Activated naive CD4-positive, alpha-beta T cell treated with anti-CD3 and anti-CD28 coated beads for 36 hours (primary cell): ENCODE data around the gene NKX6-2. TPM values are rescaled to one million over a fixed set of nuclear protein-coding genes. Genes with fewer than 3 reads are reported as not detected.
A peak's percentile ranks its signal among the peaks of the same experiment; 100 is the strongest.

Source experiments
- CTCF ChIA-PET: fragments of 350-600 bp; sonication (Branson Sonifier 250); formaldehyde crosslinking; loops from one replicate; lab custom pipeline; 2021; ENCODE audit warnings: antibody characterized with exemption; lab: Charles Lee
- DNase-seq: peaks from one replicate; pipeline ENCODE4 v3.0.0-alpha.2; 2020
- H3K27ac Mint-ChIP-seq: one replicate; pipeline ENCODE4 v1.8.0; 2021; ENCODE audit warnings: mild to moderate bottlenecking, mixed read lengths
- H3K27me3 Mint-ChIP-seq: one replicate; pipeline ENCODE4 v1.8.0; 2021; ENCODE audit warnings: low read depth, mixed read lengths
- H3K36me3 Mint-ChIP-seq: one replicate; pipeline ENCODE4 v1.8.0; 2021; ENCODE audit warnings: low read depth, mixed read lengths
- H3K4me1 Mint-ChIP-seq: one replicate; pipeline ENCODE4 v1.8.0; 2021; ENCODE audit warnings: low read depth, mixed read lengths
- H3K4me3 Mint-ChIP-seq: one replicate; pipeline ENCODE4 v1.8.0; 2021; ENCODE audit warnings: mild to moderate bottlenecking, moderate library complexity, mixed read lengths
- H3K9me3 Mint-ChIP-seq: one replicate; pipeline ENCODE4 v1.8.0; 2021; ENCODE audit warnings: mixed read lengths
- intact Hi-C: fragments of 100-400 bp; cut with micrococcal nuclease; formaldehyde crosslinking; loops from one replicate; pipeline ENCODE4 v1.15.1; 2023
- total RNA-seq, 2 experiments: library from RNA; stranded (reverse); gene quantifications; one replicate each; pipeline ENCODE4 v1.2.3, GENCODE V29; 2021

NKX6-2 gene
- total RNA-seq, 2 experiments from 2014 or later, result not detected

DNA sequence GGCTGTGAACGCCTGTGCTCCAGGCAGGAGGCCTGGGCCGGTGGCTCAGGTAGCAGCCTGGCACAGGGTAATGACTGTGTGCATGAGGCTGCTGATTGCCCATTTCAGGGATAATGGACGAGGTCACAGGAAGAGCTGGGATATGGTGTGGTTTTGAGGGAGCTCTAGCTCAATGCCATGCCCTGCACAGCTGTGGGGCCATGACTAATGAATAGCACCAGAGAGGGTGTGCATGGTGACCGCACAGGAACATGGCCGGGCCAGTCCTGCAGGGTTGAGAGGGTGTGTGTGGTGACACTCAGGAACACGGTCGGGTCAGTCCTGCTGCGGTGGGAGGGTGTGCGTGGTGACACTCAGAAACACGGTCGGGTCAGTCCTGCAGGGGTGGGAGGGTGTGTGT is 21.8 kb downstream of the NKX6-2 start:
- CTCF ChIA-PET, result no interaction called here

DNA sequence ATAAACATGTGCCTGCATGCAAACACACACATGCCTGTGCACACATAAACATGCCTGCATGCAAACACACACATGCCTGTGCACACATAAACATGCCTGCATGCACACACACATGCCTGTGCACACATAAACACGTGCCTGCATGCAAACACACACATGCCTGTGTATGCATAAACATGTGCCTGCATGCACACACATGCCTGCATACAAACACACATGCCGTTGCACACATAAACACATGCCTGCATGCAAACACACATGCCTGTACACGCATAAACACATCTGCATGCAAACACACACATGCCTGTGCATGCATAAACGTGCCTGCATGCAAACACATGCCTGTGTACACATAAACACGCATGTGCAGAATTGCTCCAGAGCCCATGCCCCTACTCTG is 22.4 kb downstream of the NKX6-2 start:
- no peaks in the 10 kb centered on the region for H3K9me3 Mint-ChIP-seq
- intact Hi-C loops, result no loop called here
- H3K4me3 Mint-ChIP-seq, result no peak overlapping the region
- no peaks in the 10 kb centered on the region for H3K27me3 Mint-ChIP-seq
- CTCF ChIA-PET, result no interaction called here
- H3K4me1 Mint-ChIP-seq, result peaks cover 19% of the 10 kb centered on the region
- no peak for DNase-seq
- H3K36me3 Mint-ChIP-seq, result peaks cover 6% of the 10 kb centered on the region
- H3K27ac Mint-ChIP-seq, result no peak overlapping the region

More for the DNA sequence above, 21.8 kb downstream of the NKX6-2 start:
- peaks cover 19% of the 10 kb centered on the region for H3K4me1 Mint-ChIP-seq
- no peaks in the 10 kb centered on the region for H3K9me3 Mint-ChIP-seq
- H3K36me3 Mint-ChIP-seq, result peaks cover 7% of the 10 kb centered on the region
- no peaks in the 10 kb centered on the region for H3K27me3 Mint-ChIP-seq
- no peak for DNase-seq
- H3K4me3 Mint-ChIP-seq, result no peak overlapping the region
- no peak overlapping the region for H3K27ac Mint-ChIP-seq
- intact Hi-C loops, result no loop called here

DNA sequence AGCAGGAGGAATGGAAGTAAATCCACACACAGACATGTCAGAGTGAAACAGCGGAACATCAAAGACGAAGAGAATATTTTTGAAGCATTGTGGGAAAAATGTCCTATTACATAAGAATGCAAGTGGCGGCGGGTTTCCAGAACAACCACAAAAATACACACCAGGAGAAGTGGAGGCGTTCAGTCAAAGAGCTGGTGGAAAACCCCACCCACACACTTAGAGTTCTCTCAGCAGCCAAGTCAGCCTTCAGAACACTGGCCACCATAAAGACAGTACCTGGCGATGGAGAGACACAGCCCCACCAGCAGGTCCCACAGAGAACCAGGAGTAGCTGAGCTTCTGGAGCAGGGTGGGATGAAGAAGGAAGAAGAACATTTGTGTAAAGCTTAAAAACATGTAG is 23.7 kb downstream of the NKX6-2 start:
- no peaks in the 10 kb centered on the region for H3K27me3 Mint-ChIP-seq
- H3K27ac Mint-ChIP-seq, result no peak overlapping the region
- H3K36me3 Mint-ChIP-seq, result peaks cover 9% of the 10 kb centered on the region
- no peak overlapping the region for H3K4me3 Mint-ChIP-seq
- no peaks in the 10 kb centered on the region for H3K9me3 Mint-ChIP-seq
- intact Hi-C loops, result no loop called here
- H3K4me1 Mint-ChIP-seq, result peaks cover 19% of the 10 kb centered on the region
- CTCF ChIA-PET, result interaction anchor here (0.9 kb wide), 1 partner anchor 108 kb away, joined by 4 read pairs; no protein-coding TSS in a partner anchor
- DNase-seq, result peak; percentile 50

DNA sequence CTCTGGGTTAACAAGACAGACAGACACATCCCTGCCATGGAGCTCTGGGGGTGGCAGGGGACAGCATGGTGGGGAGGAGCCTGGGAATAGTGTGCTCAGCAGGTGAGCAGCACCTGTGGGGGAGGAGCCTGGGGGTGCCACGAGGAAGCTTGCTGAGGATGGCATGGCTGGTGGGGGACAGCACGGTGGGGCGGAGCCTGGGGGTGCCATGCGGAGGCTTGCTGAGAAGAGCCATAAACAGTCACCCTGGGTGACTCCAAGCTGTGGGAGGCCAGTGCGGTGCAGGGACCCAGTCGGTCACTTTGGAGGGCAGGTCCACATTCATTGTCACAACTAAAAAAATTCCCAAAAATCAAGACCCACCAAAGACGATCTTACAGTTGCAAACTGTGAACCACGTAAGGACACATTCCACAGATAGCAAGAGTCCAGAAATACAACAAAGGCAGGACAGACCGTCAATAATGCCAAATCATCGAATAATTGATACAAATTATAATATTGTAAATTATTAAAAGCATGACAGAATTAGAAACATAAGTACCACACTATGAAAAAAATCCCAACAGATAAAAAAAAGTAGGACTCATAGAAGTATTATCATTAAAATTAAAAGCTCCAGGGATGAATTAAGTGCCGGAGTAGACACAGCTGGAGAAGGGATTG is 24.4 kb downstream of the NKX6-2 start:
- Mint-ChIP-seq H3K9me3 (no peaks in the 10 kb centered on the region), H3K27ac (no peak overlapping the region), H3K4me1 (peaks cover 19% of the 10 kb centered on the region), H3K36me3 (peaks cover 12% of the 10 kb centered on the region), H3K27me3 (no peaks in the 10 kb centered on the region), H3K4me3 (no peak overlapping the region)
- CTCF ChIA-PET, result no interaction called here
- no peak for DNase-seq
- intact Hi-C loops, result no loop called here

DNA sequence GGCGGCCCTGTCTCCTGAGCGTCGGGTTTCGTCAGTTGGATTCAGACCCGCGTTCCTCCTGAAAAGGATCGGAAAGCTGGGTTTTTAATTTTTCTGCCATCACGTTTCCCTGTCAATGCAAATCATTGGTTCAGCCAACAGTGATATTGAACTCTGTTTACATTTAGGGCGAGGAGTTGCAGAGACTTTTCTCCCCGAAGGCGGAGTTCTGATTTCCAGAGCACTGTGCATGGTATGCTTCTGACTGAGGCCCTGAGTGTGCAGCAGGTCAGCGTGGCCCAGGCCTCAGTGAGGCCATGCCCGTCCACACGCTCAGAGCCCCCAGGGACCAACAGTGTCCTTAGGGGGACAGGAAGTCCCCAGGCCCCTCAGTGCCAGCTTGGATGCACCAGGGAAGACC is 27.1 kb downstream of the NKX6-2 start:
- CTCF ChIA-PET, result no interaction called here
- intact Hi-C loops, result no loop called here
- H3K4me3 Mint-ChIP-seq, result no peak overlapping the region

DNA sequence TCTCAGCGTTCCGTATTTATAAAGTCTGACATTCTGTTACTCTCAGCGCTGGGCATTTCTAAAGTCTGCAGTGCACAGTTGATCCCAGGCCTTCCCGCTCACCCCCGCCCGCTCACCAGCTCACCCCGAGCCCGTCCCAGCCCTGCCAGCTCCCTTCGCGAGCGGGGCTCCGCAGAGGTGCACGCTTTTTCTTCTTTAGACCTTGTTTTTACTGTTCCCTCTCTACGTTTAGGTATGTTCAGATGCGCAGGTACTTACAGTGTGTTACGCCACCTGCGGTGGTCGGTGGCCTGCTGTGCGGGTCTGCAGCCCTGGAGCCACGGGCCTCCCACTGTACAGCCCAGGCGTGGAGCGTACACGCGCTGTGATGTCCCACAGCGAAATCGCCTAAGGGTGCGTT is 28.8 kb downstream of the NKX6-2 start:
- H3K27me3 Mint-ChIP-seq, result no peaks in the 10 kb centered on the region
- intact Hi-C loops, result no loop called here
- CTCF ChIA-PET, result no interaction called here
- H3K36me3 Mint-ChIP-seq, result peaks cover 30% of the 10 kb centered on the region
- no peak for DNase-seq
- H3K4me3 Mint-ChIP-seq, result no peak overlapping the region
- H3K9me3 Mint-ChIP-seq, result peaks cover 6% of the 10 kb centered on the region
- no peak overlapping the region for H3K27ac Mint-ChIP-seq
- H3K4me1 Mint-ChIP-seq, result peaks cover 14% of the 10 kb centered on the region

More for the DNA sequence above, 27.1 kb downstream of the NKX6-2 start:
- peaks cover 27% of the 10 kb centered on the region for H3K36me3 Mint-ChIP-seq
- H3K27me3 Mint-ChIP-seq, result no peaks in the 10 kb centered on the region
- peaks cover 19% of the 10 kb centered on the region for H3K4me1 Mint-ChIP-seq
- H3K27ac Mint-ChIP-seq, result no peak overlapping the region
- peaks cover 6% of the 10 kb centered on the region for H3K9me3 Mint-ChIP-seq
- no peak for DNase-seq

DNA sequence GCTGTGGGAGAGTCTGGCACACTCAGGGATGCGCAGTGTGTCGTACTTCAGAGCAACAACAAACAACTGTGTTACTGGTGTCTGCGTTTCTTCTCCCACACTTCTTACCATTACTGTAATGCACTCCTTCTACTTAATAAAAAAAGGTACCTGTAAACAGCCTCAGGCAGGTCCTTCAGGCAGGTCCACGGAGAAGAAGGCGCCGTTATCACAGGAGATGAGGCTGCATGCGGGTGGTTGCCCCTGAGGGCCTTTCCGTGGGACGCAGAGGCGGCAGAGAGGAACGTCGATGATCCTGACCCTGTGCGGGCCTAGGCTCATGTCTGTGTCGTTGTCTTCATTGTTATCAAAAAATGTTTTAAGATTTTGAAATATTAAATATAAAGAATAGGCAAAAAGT is 29.4 kb downstream of the NKX6-2 start:
- Mint-ChIP-seq H3K4me3 (no peak overlapping the region), H3K4me1 (peaks cover 9% of the 10 kb centered on the region), H3K9me3 (peaks cover 6% of the 10 kb centered on the region), H3K27ac (no peak overlapping the region), H3K36me3 (peaks cover 32% of the 10 kb centered on the region), H3K27me3 (no peaks in the 10 kb centered on the region)
- intact Hi-C loops, result no loop called here
- no peak for DNase-seq
- CTCF ChIA-PET, result no interaction called here

DNA sequence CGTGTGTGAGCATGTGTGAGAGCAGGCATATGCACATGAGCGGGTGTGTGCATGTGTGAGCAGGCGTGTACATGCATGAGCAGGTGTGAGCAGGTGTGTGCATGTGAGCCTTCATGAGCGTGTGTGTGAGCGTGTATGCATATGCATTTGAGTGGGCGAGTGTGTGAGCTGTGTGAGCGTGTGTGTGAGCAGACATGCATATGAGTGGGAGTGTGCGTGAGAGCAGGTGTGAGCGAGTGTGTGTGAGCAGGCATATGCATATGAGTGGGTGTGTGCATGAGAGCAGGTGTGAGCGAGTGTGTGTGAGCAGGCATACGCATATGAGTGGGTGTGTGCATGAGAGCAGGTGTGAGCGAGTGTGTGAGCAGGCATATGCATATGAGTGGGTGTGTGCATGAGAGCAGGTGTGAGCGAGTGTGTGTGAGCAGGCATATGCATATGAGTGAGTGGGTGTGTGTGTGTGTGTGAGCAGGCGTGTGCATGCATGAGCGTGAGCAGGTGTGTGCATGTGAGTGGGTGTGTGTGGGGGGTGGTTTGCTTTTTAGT is 30.7 kb downstream of the NKX6-2 start:
- Mint-ChIP-seq H3K4me1 (no peaks in the 10 kb centered on the region), H3K36me3 (peaks cover 32% of the 10 kb centered on the region), H3K4me3 (no peak overlapping the region), H3K9me3 (peaks cover 6% of the 10 kb centered on the region), H3K27ac (no peak overlapping the region), H3K27me3 (no peaks in the 10 kb centered on the region)
- no peak for DNase-seq
- intact Hi-C loops, result no loop called here
- CTCF ChIA-PET, result no interaction called here

DNA sequence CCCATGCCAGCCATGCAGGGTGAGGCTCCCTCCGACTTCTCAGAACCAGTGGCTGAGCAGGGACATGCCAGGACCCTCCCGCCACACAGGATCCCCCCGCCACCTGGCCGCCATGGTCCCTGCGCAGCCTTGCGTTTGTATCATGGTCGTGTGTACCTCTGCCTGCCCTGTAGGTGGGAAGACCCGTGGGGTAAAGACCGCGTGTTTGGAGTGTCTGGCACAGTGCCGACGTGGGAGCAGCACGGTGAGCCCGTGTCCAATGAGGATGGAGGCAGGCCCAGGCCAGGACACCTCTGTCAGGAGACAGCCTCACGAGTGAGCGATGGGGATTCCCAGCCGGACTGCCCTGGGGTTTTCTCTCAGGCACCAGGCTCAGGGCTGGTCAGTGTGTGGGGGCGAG is 31.9 kb downstream of the NKX6-2 start:
- Mint-ChIP-seq H3K4me3 (no peak overlapping the region), H3K9me3 (peaks cover 6% of the 10 kb centered on the region), H3K27ac (no peak overlapping the region), H3K4me1 (no peaks in the 10 kb centered on the region), H3K36me3 (peaks cover 32% of the 10 kb centered on the region), H3K27me3 (no peaks in the 10 kb centered on the region)
- intact Hi-C loops, result no loop called here
- CTCF ChIA-PET, result no interaction called here
- DNase-seq, result no peak

DNA sequence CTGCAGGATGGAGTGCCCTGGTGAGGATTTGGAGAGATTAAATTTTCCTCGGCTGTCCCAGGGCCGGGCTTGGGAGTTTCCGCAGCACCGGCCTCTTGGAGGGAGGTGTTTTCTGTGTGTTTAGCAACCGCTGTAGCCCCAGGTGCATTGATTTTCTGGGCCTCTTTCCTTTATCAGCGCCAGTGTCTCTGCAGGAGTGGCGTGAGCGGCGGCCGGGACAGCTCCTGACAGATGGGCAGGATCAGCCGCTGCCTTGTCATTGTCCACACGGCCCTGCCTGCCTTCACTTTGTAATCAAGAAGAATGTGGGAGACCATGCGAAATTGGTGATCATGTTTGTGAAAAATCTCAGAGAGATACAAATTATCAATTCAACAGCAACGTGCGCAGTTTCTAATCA is 32.4 kb downstream of the NKX6-2 start:
- Mint-ChIP-seq H3K27ac (no peak overlapping the region), H3K4me3 (no peak overlapping the region), H3K36me3 (peaks cover 32% of the 10 kb centered on the region), H3K27me3 (no peaks in the 10 kb centered on the region), H3K4me1 (no peaks in the 10 kb centered on the region), H3K9me3 (peaks cover 6% of the 10 kb centered on the region)
- no peak for DNase-seq
- CTCF ChIA-PET, result no interaction called here
- intact Hi-C loops, result no loop called here

DNA sequence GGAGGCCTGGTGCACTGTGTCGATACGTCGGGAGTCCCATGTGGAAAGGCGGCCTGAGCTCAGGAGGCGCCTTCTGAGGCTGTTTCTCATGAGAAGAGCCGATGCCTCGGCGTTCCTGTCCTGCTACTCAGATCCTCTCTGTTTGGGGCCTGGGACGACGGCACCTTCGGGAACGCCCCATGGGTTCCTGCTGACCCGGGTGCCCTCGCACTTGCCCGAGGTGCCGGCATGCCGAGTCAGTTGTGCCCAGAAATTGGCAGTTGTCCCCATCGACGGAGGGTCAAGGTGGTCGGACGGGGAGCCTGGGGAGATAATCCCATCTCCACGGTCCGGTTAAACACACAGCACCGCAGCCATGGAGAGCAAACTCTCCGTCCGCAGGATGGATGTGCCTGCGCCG is 33.0 kb downstream of the NKX6-2 start:
- no peak overlapping the region for H3K27ac Mint-ChIP-seq
- CTCF ChIA-PET, result no interaction called here

DNA sequence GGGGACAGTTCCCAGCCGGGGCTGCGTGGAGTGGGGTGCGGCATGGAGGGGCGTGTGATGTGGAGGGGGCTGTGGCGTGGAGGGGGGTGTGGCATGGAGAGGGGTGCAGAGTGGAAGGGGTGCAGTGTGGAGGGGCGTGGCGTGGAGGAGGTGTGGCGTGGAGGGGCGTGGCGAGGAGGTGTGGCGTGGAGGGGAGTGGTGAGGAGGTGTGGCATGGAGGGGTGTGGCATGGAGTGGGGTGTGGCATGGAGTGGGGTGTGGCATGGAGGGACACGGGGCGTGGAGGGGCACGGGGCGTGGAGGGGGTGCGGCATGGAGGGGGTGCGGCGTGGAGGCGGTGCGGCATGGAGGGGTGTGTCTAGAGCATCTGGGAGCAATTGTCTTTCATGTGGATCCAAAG is 33.6 kb downstream of the NKX6-2 start:
- no peaks in the 10 kb centered on the region for H3K4me1 Mint-ChIP-seq

More for the DNA sequence above, 33.0 kb downstream of the NKX6-2 start:
- Mint-ChIP-seq H3K9me3 (peaks cover 6% of the 10 kb centered on the region), H3K36me3 (peaks cover 32% of the 10 kb centered on the region), H3K27me3 (no peaks in the 10 kb centered on the region), H3K4me1 (no peaks in the 10 kb centered on the region), H3K4me3 (no peak overlapping the region)
- DNase-seq, result no peak
- intact Hi-C loops, result no loop called here

DNA sequence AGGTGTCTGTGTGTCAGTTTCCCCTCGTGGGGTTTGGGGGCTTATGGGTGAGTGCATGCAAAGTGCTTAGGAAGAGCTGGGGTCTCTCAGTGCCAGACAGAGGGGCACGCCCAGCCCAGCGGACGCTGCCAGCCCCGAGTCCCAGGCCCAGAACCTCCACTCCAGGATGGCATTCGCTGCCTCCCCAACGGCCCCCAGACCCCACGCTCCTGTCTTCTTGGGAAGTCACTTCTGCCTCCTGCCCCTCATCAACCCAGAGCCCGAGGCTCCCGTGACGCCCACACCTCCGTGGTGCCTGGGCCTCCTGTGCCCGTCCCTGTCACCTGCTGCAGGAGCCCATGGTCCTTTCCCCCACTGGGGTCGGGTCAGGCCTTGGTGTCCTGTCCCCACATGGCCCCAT is 35.0 kb downstream of the NKX6-2 start:
- peaks cover 6% of the 10 kb centered on the region for H3K9me3 Mint-ChIP-seq
- intact Hi-C loops, result no loop called here
- CTCF ChIA-PET, result no interaction called here

More for the DNA sequence above, 33.6 kb downstream of the NKX6-2 start:
- Mint-ChIP-seq H3K4me3 (no peak overlapping the region), H3K27ac (no peak overlapping the region), H3K9me3 (peaks cover 6% of the 10 kb centered on the region), H3K27me3 (no peaks in the 10 kb centered on the region), H3K36me3 (peaks cover 31% of the 10 kb centered on the region)
- CTCF ChIA-PET, result no interaction called here
- no peak for DNase-seq
- intact Hi-C loops, result no loop called here

More for the DNA sequence above, 35.0 kb downstream of the NKX6-2 start:
- Mint-ChIP-seq H3K36me3 (peaks cover 21% of the 10 kb centered on the region), H3K27ac (no peak overlapping the region), H3K27me3 (no peaks in the 10 kb centered on the region), H3K4me1 (no peaks in the 10 kb centered on the region), H3K4me3 (no peak overlapping the region)
- DNase-seq, result no peak
